CD14-positive monocyte (primary cell): ENCODE data around the gene GHDC. TPM values are rescaled to one million over a fixed set of nuclear protein-coding genes. Genes with fewer than 3 reads are reported as not detected.

Experiments
- DNase-seq, 3 donors: peaks; one replicate each; pipeline ENCODE4 v3.0.0-alpha.2; 2011 to 2022
- H2AFZ ChIP-seq: 2 replicates; pipeline ENCODE4 v1.6.0; 2012; ENCODE audit warnings: mild to moderate bottlenecking, low read depth, low read length, inconsistent platforms; ENCODE audit not compliant: insufficient read depth, poor library complexity, severe bottlenecking
- H3K27ac ChIP-seq, 2 donors: 1 replicate in 1 of 2; 2 replicates in 1 of 2; pipeline ENCODE4 v1.5.1; 2012 to 2013; ENCODE audit warnings: low read length in 2 of 2, control low read depth in 1 of 2, inconsistent platforms in 1 of 2, low read depth in 1 of 2, mild to moderate bottlenecking in 1 of 2
- H3K27me3 ChIP-seq, 2 donors: one replicate each; pipeline versions ENCODE4 v1.6.0 to v1.6.1; 2011 to 2013; ENCODE audit warnings: low read length in 2 of 2; ENCODE audit not compliant: control insufficient read depth in 2 of 2, insufficient read depth in 2 of 2
- H3K36me3 ChIP-seq, 2 donors: replicated peaks in 1 of 2; 1 replicate in 1 of 2; 2 replicates in 1 of 2; pipeline versions ENCODE4 v1.5.1 to v1.6.1; 2012 to 2013; ENCODE audit warnings: low read length in 2 of 2, control low read depth in 1 of 2, inconsistent platforms in 1 of 2, mild to moderate bottlenecking in 1 of 2; ENCODE audit not compliant: insufficient read depth in 2 of 2, control insufficient read depth in 1 of 2
- H3K4me1 ChIP-seq, 2 donors: 1 replicate in 1 of 2; 2 replicates in 1 of 2; pipeline versions ENCODE4 v1.5.1 to v1.6.1; 2012 to 2013; ENCODE audit warnings: low read length in 2 of 2, control low read depth in 1 of 2, inconsistent platforms in 1 of 2, mild to moderate bottlenecking in 1 of 2, moderate library complexity in 1 of 2; ENCODE audit not compliant: insufficient read depth in 2 of 2, control insufficient read depth in 1 of 2
- H3K4me2 ChIP-seq: replicated peaks from 2 replicates; pipeline ENCODE3; 2012; ENCODE audit warnings: low read length, moderate library complexity, mild to moderate bottlenecking; ENCODE audit not compliant: poor library complexity, severe bottlenecking; ENCODE audit errors: extremely low read depth
- H3K4me3 ChIP-seq, 3 experiments: fragments of 200-600 bp in 1 of 3; sonication (generic) in 1 of 3; replicated peaks in 1 of 3; 1 replicate in 2 of 3; 2 replicates in 1 of 3; pipeline ENCODE4 v1.5.1; 2011 to 2013; ENCODE audit warnings: low read length in 3 of 3, mild to moderate bottlenecking in 3 of 3, control low read depth in 2 of 3, low read depth in 2 of 3, inconsistent platforms in 1 of 3, moderate library complexity in 1 of 3
- H3K79me2 ChIP-seq: 2 replicates; pipeline ENCODE4 v1.6.0; 2012; ENCODE audit warnings: mild to moderate bottlenecking, control low read depth, inconsistent platforms, low read length, moderate library complexity; ENCODE audit not compliant: insufficient read depth
- H3K9ac ChIP-seq: 2 replicates; pipeline ENCODE4 v1.6.0; 2017; ENCODE audit warnings: low read length, mild to moderate bottlenecking; ENCODE audit not compliant: insufficient read depth, poor library complexity, severe bottlenecking
- H3K9me3 ChIP-seq, 2 donors: replicated peaks in 1 of 2; 1 replicate in 1 of 2; 2 replicates in 1 of 2; pipeline versions ENCODE4 v1.5.1 to v1.6.1; 2012 to 2013; ENCODE audit warnings: low read length in 2 of 2, control low read depth in 1 of 2; ENCODE audit not compliant: control insufficient read depth in 1 of 2, insufficient read depth in 1 of 2
- H4K20me1 ChIP-seq: 2 replicates; pipeline ENCODE4 v1.6.0; 2012; ENCODE audit warnings: mild to moderate bottlenecking, low read length, control low read depth, moderate library complexity; ENCODE audit not compliant: insufficient read depth
- H3K27ac Mint-ChIP-seq, 7 donors: one replicate each; pipeline ENCODE4 v1.8.0; 2020; ENCODE audit warnings: mild to moderate bottlenecking in 7 of 7, mixed read lengths in 7 of 7, moderate library complexity in 6 of 7, inconsistent platforms in 2 of 7
- H3K27me3 Mint-ChIP-seq, 3 donors: one replicate each; pipeline ENCODE4 v1.8.0; 2021 to 2022; ENCODE audit warnings: low read depth in 3 of 3, mild to moderate bottlenecking in 3 of 3, mixed read lengths in 3 of 3, moderate library complexity in 3 of 3, inconsistent platforms in 1 of 3
- H3K36me3 Mint-ChIP-seq, 2 donors: one replicate each; pipeline ENCODE4 v1.8.0; 2020; ENCODE audit warnings: mixed read lengths in 2 of 2, inconsistent platforms in 1 of 2, mild to moderate bottlenecking in 1 of 2
- H3K4me1 Mint-ChIP-seq: one replicate; pipeline ENCODE4 v1.8.0; 2020; ENCODE audit warnings: mild to moderate bottlenecking, mixed read lengths
- H3K4me3 Mint-ChIP-seq, 2 donors: one replicate each; pipeline ENCODE4 v1.8.0; 2020; ENCODE audit warnings: mild to moderate bottlenecking in 2 of 2, mixed read lengths in 2 of 2, moderate library complexity in 1 of 2
- H3K9me3 Mint-ChIP-seq, 7 donors: one replicate each; pipeline ENCODE4 v1.8.0; 2020 to 2022; ENCODE audit warnings: mixed read lengths in 7 of 7, mild to moderate bottlenecking in 6 of 7, moderate library complexity in 6 of 7, inconsistent platforms in 2 of 7
- CTCF ChIP-seq: fragments of 200-600 bp; IDR thresholded peaks from one replicate; pipeline ENCODE4 v1.8.0; 2022; ENCODE audit warnings: antibody characterized with exemption, mild to moderate bottlenecking
- WGBS: methylation state at CpG from one replicate; pipeline ENCODE4 v1.1.5; 2013; ENCODE audit warnings: missing lambda C conversion rate; ENCODE audit not compliant: insufficient coverage; 5-methylcytosine and 5-hydroxymethylcytosine counted together
- intact Hi-C, 2 donors: fragments of 100-400 bp; cut with micrococcal nuclease; formaldehyde crosslinking; loops; one replicate each; pipeline versions ENCODE4 v1.15.0 to v1.15.1; 2023
- polyA plus RNA-seq, 3 donors: library from polyadenylated mRNA; depleted of rRNA in 1 of 3; unstranded in 2 of 3; stranded (reverse) in 1 of 3; fragments of 300-500 nt in 2 of 3; fragments of >200 nt in 1 of 3; fragmentation: Illumina TruSeq in 2 of 3; gene quantifications; 1 replicate in 2 of 3; 2 replicates in 1 of 3; pipeline ENCODE4 v1.2.3, GENCODE V29; 2012 to 2021

GHDC gene
- polyA plus RNA-seq, 3 donors: 20.0 to 31.6 (median 20.6) TPM

DNA sequence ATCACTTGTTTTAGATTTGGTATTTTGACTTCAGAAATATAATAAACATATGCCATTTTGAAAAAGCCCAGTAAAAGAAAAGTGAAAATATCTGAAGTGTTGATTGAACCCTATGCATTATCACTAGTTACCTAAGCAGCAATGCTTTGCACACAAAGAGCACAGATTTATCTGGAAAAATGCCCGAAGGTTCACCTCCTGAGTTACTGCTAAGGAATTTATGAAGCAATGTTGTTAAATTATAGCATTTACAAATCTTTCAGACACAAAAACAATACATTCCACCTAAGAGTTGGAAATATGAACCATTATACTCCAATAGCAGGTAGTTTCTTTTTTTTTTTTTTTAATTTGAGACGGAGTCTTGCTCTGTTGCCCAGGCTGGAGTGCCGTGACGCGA lies 38.9 kb upstream of the GHDC start:
- H3K4me3 ChIP-seq: no peak overlapping the region
- peaks cover 82% of the 10 kb centered on the region for H3K79me2 ChIP-seq
- H3K27ac ChIP-seq: no peak overlapping the region
- H4K20me1 ChIP-seq: peaks cover 69% of the 10 kb centered on the region
- H3K36me3 ChIP-seq: peaks cover 4 to 21% of the 10 kb centered on the region in 2 donors
- no peak for DNase-seq
- Mint-ChIP-seq H3K36me3 (peaks cover 16 to 21% of the 10 kb centered on the region in 2 donors), H3K27me3 (no peaks in the 10 kb centered on the region), H3K27ac (no peak overlapping the region), H3K4me3 (no peak overlapping the region), H3K9me3 (no peaks in the 10 kb centered on the region), H3K4me1 (peaks cover 23% of the 10 kb centered on the region)
- no peak overlapping the region for H3K4me2 ChIP-seq
- intact Hi-C loops: no loop called here
- no peak overlapping the region for H2AFZ ChIP-seq
- peaks cover 0 to 5% of the 10 kb centered on the region in 2 donors for H3K4me1 ChIP-seq
- no peak overlapping the region for H3K9ac ChIP-seq
- TF ChIP-seq CTCF: no peak
- WGBS: 100% methylated on average over 2 of the region's 5 CpGs
- H3K27me3 ChIP-seq: no peaks in the 10 kb centered on the region
- no peaks in the 10 kb centered on the region for H3K9me3 ChIP-seq

DNA sequence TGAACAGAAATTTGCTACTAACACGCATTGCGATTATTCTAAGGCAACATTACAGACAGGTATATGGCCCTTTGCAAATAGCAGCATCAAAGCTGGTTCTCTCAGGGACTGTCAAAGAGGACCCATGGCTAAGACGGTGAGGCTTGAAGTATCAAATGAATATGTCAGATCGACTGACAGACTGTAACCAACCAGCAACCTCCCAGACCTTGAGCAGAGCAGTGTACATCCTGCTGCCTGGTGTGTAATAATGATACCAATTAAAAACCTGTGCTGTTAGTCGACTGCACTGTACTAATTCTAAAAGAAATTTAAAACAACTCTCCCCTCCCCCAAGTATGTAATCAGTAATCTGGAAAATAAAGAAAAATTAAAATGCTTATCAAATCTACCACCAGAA lies 35.9 kb upstream of the GHDC start:
- Histone ChIP-seq H3K27ac (no peak overlapping the region), H3K4me2 (no peak overlapping the region), H3K36me3 (peaks cover 4 to 31% of the 10 kb centered on the region in 2 donors), H4K20me1 (peaks cover 41% of the 10 kb centered on the region), H3K9ac (no peak overlapping the region), H2AFZ (no peak overlapping the region), H3K4me1 (peaks cover 11 to 19% of the 10 kb centered on the region in 2 donors), H3K9me3 (no peaks in the 10 kb centered on the region), H3K27me3 (no peaks in the 10 kb centered on the region), H3K79me2 (peaks cover 56% of the 10 kb centered on the region), H3K4me3 (no peak overlapping the region)
- H3K4me1 Mint-ChIP-seq: peaks cover 34% of the 10 kb centered on the region
- intact Hi-C loops: no loop called here
- H3K4me3 Mint-ChIP-seq: no peak overlapping the region
- H3K27me3 Mint-ChIP-seq: no peaks in the 10 kb centered on the region
- no peak for DNase-seq
- no peaks in the 10 kb centered on the region for H3K9me3 Mint-ChIP-seq
- 100% methylated on average over 1 of the region's 5 CpGs for WGBS
- peak overlapping the region in 1 of 7 donors; percentile 63 for H3K27ac Mint-ChIP-seq
- peaks cover 21 to 33% of the 10 kb centered on the region in 2 donors for H3K36me3 Mint-ChIP-seq
- TF ChIP-seq CTCF: no peak
